Mesenchymal stem cell (in vitro differentiated cells and primary cell): Measurements from ENCODE around the gene IFI30.

ENCODE experiments used
- DNase-seq: peaks from one replicate; pipeline ENCODE4 v3.0.0-alpha.2; 2013
- H2AFZ ChIP-seq: one replicate; pipeline ENCODE4 v1.6.1; 2013; ENCODE audit warnings: low read depth, mild to moderate bottlenecking, control low read depth, inconsistent platforms, low read length, moderate library complexity
- H2AK5ac ChIP-seq: 2 replicates; pipeline ENCODE4 v1.6.1; 2013; ENCODE audit warnings: low read length, moderate library complexity, mild to moderate bottlenecking, inconsistent platforms; ENCODE audit not compliant: severe bottlenecking
- H2BK120ac ChIP-seq: one replicate; pipeline ENCODE4 v1.6.1; 2013; ENCODE audit warnings: low read depth, mild to moderate bottlenecking, inconsistent platforms, low read length, moderate library complexity
- H2BK12ac ChIP-seq, 2 experiments: one replicate each; pipeline ENCODE4 v1.6.1; 2013; ENCODE audit warnings: inconsistent platforms in 2 of 2, low read length in 2 of 2, mild to moderate bottlenecking in 2 of 2, moderate library complexity in 2 of 2, control low read depth in 1 of 2
- H2BK15ac ChIP-seq: one replicate; pipeline ENCODE4 v1.6.1; 2013; ENCODE audit warnings: mild to moderate bottlenecking, low read depth, inconsistent platforms; ENCODE audit not compliant: poor library complexity, severe bottlenecking
- H2BK5ac ChIP-seq: 2 replicates; pipeline ENCODE4 v1.6.1; 2013; ENCODE audit warnings: low read depth, mild to moderate bottlenecking, low read length, control low read depth, inconsistent platforms; ENCODE audit not compliant: poor library complexity, severe bottlenecking
- H3K14ac ChIP-seq, 2 experiments: one replicate each; pipeline ENCODE4 v1.6.1; 2013; ENCODE audit warnings: inconsistent platforms in 2 of 2, low read length in 2 of 2, control low read depth in 1 of 2, mild to moderate bottlenecking in 1 of 2, moderate library complexity in 1 of 2
- H3K18ac ChIP-seq, 2 experiments: one replicate each; pipeline ENCODE4 v1.6.1; 2013; ENCODE audit warnings: inconsistent platforms in 2 of 2, low read length in 2 of 2, control low read depth in 1 of 2, low read depth in 1 of 2, mild to moderate bottlenecking in 1 of 2
- H3K23ac ChIP-seq, 2 experiments: one replicate each; pipeline ENCODE4 v1.6.1; 2013; ENCODE audit warnings: inconsistent platforms in 2 of 2, low read length in 2 of 2, mild to moderate bottlenecking in 2 of 2, moderate library complexity in 2 of 2, control low read depth in 1 of 2
- H3K27ac ChIP-seq: 2 replicates; pipeline ENCODE4 v1.5.1; 2013; ENCODE audit warnings: mild to moderate bottlenecking, moderate library complexity, low read length, control low read depth, inconsistent platforms; ENCODE audit not compliant: poor library complexity, severe bottlenecking
- H3K27me3 ChIP-seq, 2 experiments: 2 replicates each; pipeline versions ENCODE4 v1.6.1 to v1.7.0; 2013; ENCODE audit warnings: low read length in 2 of 2, mild to moderate bottlenecking in 2 of 2, moderate library complexity in 2 of 2, control low read depth in 1 of 2, inconsistent platforms in 1 of 2; ENCODE audit not compliant: control insufficient read depth in 1 of 2, insufficient read depth in 1 of 2
- H3K36me3 ChIP-seq, 2 experiments: 2 replicates each; pipeline versions ENCODE4 v1.6.1 to v1.7.0; 2013; ENCODE audit warnings: low read length in 2 of 2, control low read depth in 1 of 2, inconsistent platforms in 1 of 2, low read depth in 1 of 2, mild to moderate bottlenecking in 1 of 2; ENCODE audit not compliant: insufficient read depth in 2 of 2, control insufficient read depth in 1 of 2
- H3K4ac ChIP-seq, 2 experiments: one replicate each; pipeline ENCODE4 v1.6.1; 2013; ENCODE audit warnings: inconsistent platforms in 2 of 2, low read length in 2 of 2, mild to moderate bottlenecking in 2 of 2, moderate library complexity in 2 of 2, control low read depth in 1 of 2, low read depth in 1 of 2
- H3K4me1 ChIP-seq: 2 replicates; pipeline ENCODE4 v1.6.1; 2013; ENCODE audit warnings: low read depth, low read length, control low read depth; ENCODE audit not compliant: control insufficient read depth, insufficient read depth
- H3K4me2 ChIP-seq: 2 replicates; pipeline ENCODE4 v1.6.1; 2013; ENCODE audit warnings: low read length, mild to moderate bottlenecking, inconsistent platforms; ENCODE audit not compliant: poor library complexity, severe bottlenecking
- H3K4me3 ChIP-seq, 2 experiments: 2 replicates each; pipeline versions ENCODE4 v1.5.1 to v1.7.0; 2013; ENCODE audit warnings: low read length in 2 of 2, mild to moderate bottlenecking in 2 of 2, control low read depth in 1 of 2, low read depth in 1 of 2; ENCODE audit not compliant: insufficient read depth in 1 of 2
- H3K79me1 ChIP-seq: replicated peaks from 2 replicates; pipeline ENCODE4 v1.6.1; 2013; ENCODE audit warnings: mild to moderate bottlenecking, control low read depth, low read length, inconsistent platforms; ENCODE audit not compliant: poor library complexity, severe bottlenecking
- H3K9ac ChIP-seq: 2 replicates; pipeline ENCODE4 v1.7.0; 2013; ENCODE audit warnings: mild to moderate bottlenecking, low read length, moderate library complexity
- H3K9me3 ChIP-seq: 2 replicates; pipeline ENCODE4 v1.7.0; 2013; ENCODE audit warnings: mild to moderate bottlenecking, low read length; ENCODE audit not compliant: control insufficient read depth
- H4K8ac ChIP-seq: one replicate; pipeline ENCODE4 v1.6.1; 2013; ENCODE audit warnings: inconsistent platforms, mild to moderate bottlenecking, low read length, moderate library complexity
- H4K91ac ChIP-seq: one replicate; pipeline ENCODE4 v1.6.1; 2013; ENCODE audit warnings: mild to moderate bottlenecking, low read length, inconsistent platforms
- WGBS: methylation state at CpG from one replicate; pipeline ENCODE4 v1.1.7; 2013; ENCODE audit warnings: mixed read lengths; 5-methylcytosine and 5-hydroxymethylcytosine counted together

The IFI30 gene

GRCh38 chr19:18194181-18194530, 20.5 kb downstream of the IFI30 start:
- Histone ChIP-seq H3K4me3 (peak overlapping the region in 1 of 2 experiments; percentile 90), H3K36me3 (peaks cover 29 to 40% of the 10 kb centered on the region in 2 experiments), H3K9ac (peak overlapping the region; percentile 91), H3K4me2 (peak overlapping the region; percentile 66), H3K4me1 (peaks cover 16% of the 10 kb centered on the region), H2BK15ac (no peak overlapping the region), H2AK5ac (no peak overlapping the region), H4K91ac (peak overlapping the region; percentile 13), H3K14ac (no peak overlapping the region), H3K18ac (no peak overlapping the region), H2AFZ (no peak overlapping the region), H3K27me3 (no peaks in the 10 kb centered on the region), H3K27ac (no peak overlapping the region), H2BK120ac (no peak overlapping the region), H3K9me3 (no peaks in the 10 kb centered on the region), H3K23ac (no peak overlapping the region), H4K8ac (no peak overlapping the region), H2BK12ac (no peak overlapping the region), H3K4ac (no peak overlapping the region), H2BK5ac (no peak overlapping the region), H3K79me1 (peaks cover 14% of the 10 kb centered on the region)
- DNase-seq: no peak
- WGBS: 75% methylated on average over 12 of the region's 12 CpGs

- Histone ChIP-seq H3K27ac (no peak overlapping the region), H2BK5ac (no peak overlapping the region), H3K4me1 (peaks cover 16% of the 10 kb centered on the region), H3K4me3 (peak overlapping the region in 1 of 2 experiments; percentile 90), H3K4ac (no peak overlapping the region), H3K23ac (peak overlapping the region in 1 of 2 experiments; percentile 73), H2AK5ac (no peak overlapping the region), H4K91ac (peak overlapping the region; percentile 20), H2AFZ (no peak overlapping the region), H3K18ac (no peak overlapping the region), H3K4me2 (no peak overlapping the region), H2BK15ac (peak overlapping the region; percentile 93), H3K27me3 (no peaks in the 10 kb centered on the region), H3K14ac (no peak overlapping the region), H2BK120ac (no peak overlapping the region), H3K36me3 (peaks cover 33 to 41% of the 10 kb centered on the region in 2 experiments), H4K8ac (no peak overlapping the region), H3K9ac (peak overlapping the region; percentile 91), H3K79me1 (peaks cover 14% of the 10 kb centered on the region), H2BK12ac (no peak overlapping the region), H3K9me3 (no peaks in the 10 kb centered on the region)
- peak; percentile 24 for DNase-seq
- WGBS: 63% methylated on average over 23 of the region's 27 CpGs
Measured at GRCh38 chr19:18194554-18195238, 21.1 kb downstream of the IFI30 start.

DNA sequence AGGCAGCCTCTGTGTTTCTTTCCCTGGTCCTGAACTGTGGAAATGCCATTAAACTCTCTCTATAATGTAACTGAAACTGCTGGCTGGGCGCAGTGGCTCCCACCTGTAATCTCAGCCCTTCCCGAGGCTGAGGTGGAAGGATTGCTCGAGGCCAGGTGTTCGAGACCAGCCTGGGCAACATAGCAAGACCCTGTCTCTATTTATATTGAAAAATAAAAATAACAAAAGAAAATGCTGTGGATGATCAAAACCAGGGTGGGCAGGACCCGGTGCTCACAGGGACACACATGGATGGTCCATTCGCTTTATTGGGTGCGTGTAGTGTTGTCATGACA, 22.9 kb downstream of the IFI30 start:
- H2BK15ac ChIP-seq: no peak overlapping the region
- H2AFZ ChIP-seq: no peak overlapping the region
- H2BK12ac ChIP-seq: no peak overlapping the region
- no peak overlapping the region for H2BK5ac ChIP-seq
- no peak overlapping the region for H3K23ac ChIP-seq
- H3K9me3 ChIP-seq: no peaks in the 10 kb centered on the region
- no peak overlapping the region for H3K4me3 ChIP-seq
- H3K14ac ChIP-seq: no peak overlapping the region
- no peak overlapping the region for H3K4ac ChIP-seq
- no peak overlapping the region for H4K8ac ChIP-seq
- no peak overlapping the region for H3K9ac ChIP-seq
- no peaks in the 10 kb centered on the region for H3K27me3 ChIP-seq
- no peak overlapping the region for H2AK5ac ChIP-seq
- H3K18ac ChIP-seq: no peak overlapping the region
- H4K91ac ChIP-seq: no peak overlapping the region
- H2BK120ac ChIP-seq: no peak overlapping the region
- H3K36me3 ChIP-seq: peaks cover 41 to 46% of the 10 kb centered on the region in 2 experiments
- H3K27ac ChIP-seq: no peak overlapping the region
- no peak for DNase-seq
- H3K4me1 ChIP-seq: peaks cover 18% of the 10 kb centered on the region
- H3K79me1 ChIP-seq: peaks cover 14% of the 10 kb centered on the region
- 86% methylated on average over 6 of the region's 7 CpGs for WGBS
- H3K4me2 ChIP-seq: no peak overlapping the region

- Histone ChIP-seq H2AFZ (no peak overlapping the region), H3K9ac (no peak overlapping the region), H3K4me2 (no peak overlapping the region), H3K23ac (no peak overlapping the region), H3K14ac (no peak overlapping the region), H3K79me1 (peaks cover 14% of the 10 kb centered on the region), H3K18ac (no peak overlapping the region), H4K8ac (no peak overlapping the region), H3K27ac (no peak overlapping the region), H2AK5ac (no peak overlapping the region), H3K4me3 (no peak overlapping the region), H3K36me3 (peaks cover 47 to 49% of the 10 kb centered on the region in 2 experiments), H2BK120ac (no peak overlapping the region), H4K91ac (no peak overlapping the region), H2BK5ac (no peak overlapping the region), H3K4me1 (peaks cover 17% of the 10 kb centered on the region), H3K9me3 (no peaks in the 10 kb centered on the region), H3K27me3 (no peaks in the 10 kb centered on the region), H2BK15ac (no peak overlapping the region), H3K4ac (no peak overlapping the region), H2BK12ac (no peak overlapping the region)
- WGBS: 94% methylated on average over 18 of the region's 18 CpGs
- DNase-seq: no peak
Measured at GRCh38 chr19:18197306-18197705, 23.7 kb downstream of the IFI30 start.
